Spleen (tissue), 7 donors: ENCODE measurements around the gene CXCL3.

Source experiments
- POLR2A ChIP-seq, 3 donors: fragments of 450-650 bp; IDR thresholded peaks; one replicate each; pipeline ENCODE4 v1.5.1; 2017; ENCODE audit warnings: antibody characterized with exemption in 3 of 3, mild to moderate bottlenecking in 1 of 3
- POLR2AphosphoS5 ChIP-seq, 3 donors: sonication (generic); formaldehyde crosslinking; IDR thresholded peaks; one replicate each; pipeline ENCODE4 v1.5.1; 2017; ENCODE audit warnings: antibody characterized with exemption in 3 of 3
- TF ChIP-seq, protein P1 (sequence below), 11 experiments: fragments of 200-600 bp in 7 of 11; fragments of 450-650 bp in 4 of 11; sonication (generic) in 4 of 11; IDR thresholded peaks in 8 of 11; conservative IDR thresholded peaks in 3 of 11; 1 replicate in 7 of 11; 2 replicates in 4 of 11; pipeline versions ENCODE4 v1.4.0 to v1.8.0; 2016 to 2021; ENCODE audit warnings: antibody characterized with exemption in 11 of 11, inconsistent platforms in 4 of 11, mild to moderate bottlenecking in 1 of 11
- donor health status: DM: no; HTN: no; CAD: no; lungs with moderate emphysema.
- donor health status: DM: no; HTN: no; CAD: no.
- donor health status: DM: no; HTN: no; CAD: no.

DNA sequence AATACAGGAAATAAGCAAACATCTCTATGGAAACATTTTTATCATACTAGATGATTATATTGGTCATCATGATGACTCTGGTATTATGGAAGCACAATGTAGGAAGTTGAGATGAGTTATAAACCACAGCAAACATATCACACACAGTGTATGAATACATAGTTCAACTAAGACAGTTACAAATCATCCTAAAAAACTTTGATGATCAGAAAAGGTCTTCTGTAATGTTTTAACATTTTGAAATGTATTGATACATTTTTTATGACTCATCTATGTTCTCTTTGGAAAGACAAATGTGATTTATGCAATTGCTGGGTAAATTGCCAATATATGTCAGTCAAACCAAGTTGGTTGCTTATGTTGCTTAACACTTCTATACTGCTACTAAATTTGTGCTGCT is 4.8 kb downstream of the CXCL3 start:
- TF ChIP-seq, protein P1, sequence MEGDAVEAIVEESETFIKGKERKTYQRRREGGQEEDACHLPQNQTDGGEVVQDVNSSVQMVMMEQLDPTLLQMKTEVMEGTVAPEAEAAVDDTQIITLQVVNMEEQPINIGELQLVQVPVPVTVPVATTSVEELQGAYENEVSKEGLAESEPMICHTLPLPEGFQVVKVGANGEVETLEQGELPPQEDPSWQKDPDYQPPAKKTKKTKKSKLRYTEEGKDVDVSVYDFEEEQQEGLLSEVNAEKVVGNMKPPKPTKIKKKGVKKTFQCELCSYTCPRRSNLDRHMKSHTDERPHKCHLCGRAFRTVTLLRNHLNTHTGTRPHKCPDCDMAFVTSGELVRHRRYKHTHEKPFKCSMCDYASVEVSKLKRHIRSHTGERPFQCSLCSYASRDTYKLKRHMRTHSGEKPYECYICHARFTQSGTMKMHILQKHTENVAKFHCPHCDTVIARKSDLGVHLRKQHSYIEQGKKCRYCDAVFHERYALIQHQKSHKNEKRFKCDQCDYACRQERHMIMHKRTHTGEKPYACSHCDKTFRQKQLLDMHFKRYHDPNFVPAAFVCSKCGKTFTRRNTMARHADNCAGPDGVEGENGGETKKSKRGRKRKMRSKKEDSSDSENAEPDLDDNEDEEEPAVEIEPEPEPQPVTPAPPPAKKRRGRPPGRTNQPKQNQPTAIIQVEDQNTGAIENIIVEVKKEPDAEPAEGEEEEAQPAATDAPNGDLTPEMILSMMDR (IDR thresholded peaks at IDR 0.05 in 8 of 11, conservative IDR thresholded peaks at IDR 0.05 in 3 of 11), result no peak
- no peak for TF ChIP-seq POLR2A (IDR thresholded peaks at IDR 0.05)
- TF ChIP-seq POLR2AphosphoS5 (IDR thresholded peaks at IDR 0.05), result no peak
